Activated CD4-positive, alpha-beta T cell treated with anti-CD3 and anti-CD28 coated beads for 36 hours (primary cell): ENCODE measurements around the gene PRKG1. TPM values are rescaled to one million over a fixed set of nuclear protein-coding genes. Genes with fewer than 3 reads are reported as not detected.

ENCODE experiments used
- ATAC-seq: fragments of 200-7000 bp; cut with Tn5 transposase; one replicate; pipeline ENCODE4 v1.10.0; 2021; ENCODE audit warnings: mild to moderate bottlenecking, moderate library complexity
- CTCF ChIA-PET: fragments of 350-600 bp; sonication (Branson Sonifier 250); formaldehyde crosslinking; loops from one replicate; lab custom pipeline; 2021; ENCODE audit warnings: antibody characterized with exemption; lab: Charles Lee
- POLR2A ChIA-PET: fragments of 350-600 bp; sonication (Branson Sonifier 250); formaldehyde crosslinking; loops from one replicate; lab custom pipeline; 2021; ENCODE audit warnings: antibody characterized with exemption, inconsistent platforms; lab: Charles Lee
- DNase-seq: peaks from one replicate; pipeline ENCODE4 v3.0.0-alpha.2; 2020
- H3K27ac Mint-ChIP-seq: one replicate; pipeline ENCODE4 v1.8.0; 2021; ENCODE audit warnings: mixed read lengths
- H3K27me3 Mint-ChIP-seq: one replicate; pipeline ENCODE4 v1.8.0; 2021; ENCODE audit warnings: mixed read lengths
- H3K36me3 Mint-ChIP-seq: one replicate; pipeline ENCODE4 v1.8.0; 2021; ENCODE audit warnings: low read depth, mixed read lengths
- H3K4me1 Mint-ChIP-seq: one replicate; pipeline ENCODE4 v1.8.0; 2021; ENCODE audit warnings: mixed read lengths
- H3K4me3 Mint-ChIP-seq: one replicate; pipeline ENCODE4 v1.8.0; 2021; ENCODE audit warnings: mild to moderate bottlenecking, moderate library complexity, mixed read lengths
- H3K9me3 Mint-ChIP-seq: one replicate; pipeline ENCODE4 v1.8.0; 2021; ENCODE audit warnings: low read depth, mixed read lengths
- intact Hi-C, 2 experiments: fragments of 100-400 bp; cut with DNase I in 1 of 2; cut with micrococcal nuclease in 1 of 2; formaldehyde crosslinking; loops; one replicate each; pipeline versions ENCODE4 v1.14.2 to v1.15.1; 2022 to 2024; cut with DNase I, micrococcal nuclease
- total RNA-seq, 2 experiments: library from RNA; stranded (reverse); gene quantifications; one replicate each; pipeline ENCODE4 v1.2.3, GENCODE V29; 2021

The PRKG1 gene
- total RNA-seq, 2 experiments from 2014 or later: not detected

GRCh38 chr10:51057925-51058324 lies 16.4 kb upstream of the PRKG1 start:
- no peak overlapping the region for H3K4me3 Mint-ChIP-seq
- no peaks in the 10 kb centered on the region for H3K4me1 Mint-ChIP-seq
- H3K9me3 Mint-ChIP-seq: peaks cover 6% of the 10 kb centered on the region
- peaks cover 4% of the 10 kb centered on the region for H3K27me3 Mint-ChIP-seq
- intact Hi-C loops: no loop called here
- ATAC-seq (no peak), DNase-seq (no peak)
- ChIA-PET POLR2A (no interaction called here), CTCF (no interaction called here)
- no peak overlapping the region for H3K27ac Mint-ChIP-seq
- H3K36me3 Mint-ChIP-seq: no peaks in the 10 kb centered on the region

GRCh38 chr10:51063166-51063565 lies 11.1 kb upstream of the PRKG1 start:
- DNase-seq (no peak), ATAC-seq (no peak)
- ChIA-PET CTCF (interaction anchor here (0.6 to 1.7 kb wide), 4 partner anchors 8 to 618 kb away, joined by 3 to 5 read pairs (median 3); no protein-coding TSS in a partner anchor), POLR2A (no interaction called here)
- Mint-ChIP-seq H3K4me1 (no peaks in the 10 kb centered on the region), H3K4me3 (no peak overlapping the region), H3K27me3 (peaks cover 7% of the 10 kb centered on the region), H3K27ac (no peak overlapping the region), H3K9me3 (peaks cover 5% of the 10 kb centered on the region), H3K36me3 (no peaks in the 10 kb centered on the region)
- intact Hi-C loops: loop anchor here in 1 of 2 experiments (5.0 kb wide), 2 partner anchors 359 to 899 kb away; no protein-coding TSS in a partner anchor

GRCh38 chr10:51063659-51064535 lies 10.4 kb upstream of the PRKG1 start:
- no peak for DNase-seq
- H3K27me3 Mint-ChIP-seq: peaks cover 7% of the 10 kb centered on the region

GRCh38 chr10:51066231-51066630 lies 8.1 kb upstream of the PRKG1 start:
- Mint-ChIP-seq H3K9me3 (no peaks in the 10 kb centered on the region), H3K27me3 (peaks cover 10% of the 10 kb centered on the region), H3K4me1 (no peaks in the 10 kb centered on the region), H3K27ac (no peak overlapping the region), H3K4me3 (no peak overlapping the region), H3K36me3 (no peaks in the 10 kb centered on the region)
- no peak for ATAC-seq
- CTCF ChIA-PET: no interaction called here
- DNase-seq: no peak
- POLR2A ChIA-PET: no interaction called here
- intact Hi-C loops: no loop called here

More at GRCh38 chr10:51063659-51064535, 10.4 kb upstream of the PRKG1 start:
- Mint-ChIP-seq H3K9me3 (no peaks in the 10 kb centered on the region), H3K4me3 (no peak overlapping the region), H3K36me3 (no peaks in the 10 kb centered on the region), H3K4me1 (no peaks in the 10 kb centered on the region), H3K27ac (no peak overlapping the region)
- CTCF ChIA-PET: interaction anchor here (0.6 to 1.7 kb wide), 3 partner anchors 9 to 505 kb away, joined by 3 to 5 read pairs (median 3); no protein-coding TSS in a partner anchor
- intact Hi-C loops: loop anchor here in 1 of 2 experiments (5.0 kb wide), 2 partner anchors 358 to 898 kb away; no protein-coding TSS in a partner anchor
- POLR2A ChIA-PET: no interaction called here
- ATAC-seq: no peak

GRCh38 chr10:51072210-51072609 lies 2.1 kb upstream of the PRKG1 start:
- Mint-ChIP-seq H3K4me1 (peaks cover 8% of the 10 kb centered on the region), H3K36me3 (no peaks in the 10 kb centered on the region), H3K27me3 (peaks cover 34% of the 10 kb centered on the region), H3K27ac (no peak overlapping the region), H3K9me3 (no peaks in the 10 kb centered on the region), H3K4me3 (no peak overlapping the region)
- POLR2A ChIA-PET: no interaction called here
- no peak for DNase-seq
- CTCF ChIA-PET: interaction anchor here (1.3 kb wide), 1 partner anchor 20 kb away, joined by 3 read pairs; no protein-coding TSS in a partner anchor
- ATAC-seq: no peak
- intact Hi-C loops: no loop called here

GRCh38 chr10:51072921-51073434 lies 1.3 kb upstream of the PRKG1 start:
- intact Hi-C loops: no loop called here
- Mint-ChIP-seq H3K36me3 (no peaks in the 10 kb centered on the region), H3K27ac (no peak overlapping the region), H3K4me1 (peaks cover 8% of the 10 kb centered on the region), H3K9me3 (no peaks in the 10 kb centered on the region), H3K4me3 (no peak overlapping the region), H3K27me3 (peaks cover 36% of the 10 kb centered on the region)
- DNase-seq: no peak
- ATAC-seq: no peak
- ChIA-PET POLR2A (no interaction called here), CTCF (interaction anchor here (1.3 kb wide), 1 partner anchor 20 kb away, joined by 3 read pairs; no protein-coding TSS in a partner anchor)

GRCh38 chr10:51073453-51074237 lies 642 bp upstream of the PRKG1 start:
- CTCF ChIA-PET: interaction anchor here (0.5 to 1.3 kb wide), 2 partner anchors 19 to 800 kb away, joined by 3 to 4 read pairs; no protein-coding TSS in a partner anchor
- intact Hi-C loops: no loop called here
- Mint-ChIP-seq H3K27ac (no peak overlapping the region), H3K4me3 (no peak overlapping the region), H3K9me3 (no peaks in the 10 kb centered on the region), H3K4me1 (peaks cover 8% of the 10 kb centered on the region), H3K27me3 (peaks cover 36% of the 10 kb centered on the region), H3K36me3 (no peaks in the 10 kb centered on the region)
- DNase-seq: peak; percentile 19
- peak; percentile 16 for ATAC-seq
- POLR2A ChIA-PET: no interaction called here

- ChIA-PET POLR2A (no interaction called here), CTCF (interaction anchor here (0.5 kb wide), 1 partner anchor 1569 kb away, joined by 4 read pairs; no protein-coding TSS in a partner anchor)
- H3K4me3 Mint-ChIP-seq: peak overlapping the region; percentile 62
- intact Hi-C loops: no loop called here
- H3K4me1 Mint-ChIP-seq: peaks cover 8% of the 10 kb centered on the region
- no peak overlapping the region for H3K27ac Mint-ChIP-seq
- peaks cover 37% of the 10 kb centered on the region for H3K27me3 Mint-ChIP-seq
- ATAC-seq (no peak), DNase-seq (no peak)
- no peaks in the 10 kb centered on the region for H3K9me3 Mint-ChIP-seq
- H3K36me3 Mint-ChIP-seq: no peaks in the 10 kb centered on the region
Observed at GRCh38 chr10:51075043-51075872, 971 bp downstream of the PRKG1 start.

GRCh38 chr10:51075873-51076229 lies 1.6 kb downstream of the PRKG1 start:
- intact Hi-C loops: no loop called here
- H3K9me3 Mint-ChIP-seq: no peaks in the 10 kb centered on the region
- H3K27ac Mint-ChIP-seq: no peak overlapping the region
- H3K27me3 Mint-ChIP-seq: peaks cover 37% of the 10 kb centered on the region
- H3K4me3 Mint-ChIP-seq: no peak overlapping the region
- POLR2A ChIA-PET: no interaction called here
- CTCF ChIA-PET: no interaction called here
- no peaks in the 10 kb centered on the region for H3K36me3 Mint-ChIP-seq
- peaks cover 8% of the 10 kb centered on the region for H3K4me1 Mint-ChIP-seq
- no peak for DNase-seq
- no peak for ATAC-seq

GRCh38 chr10:51076299-51076841 lies 2.1 kb downstream of the PRKG1 start:
- intact Hi-C loops: no loop called here
- H3K27me3 Mint-ChIP-seq: peaks cover 36% of the 10 kb centered on the region
- DNase-seq: no peak

More at GRCh38 chr10:51076299-51076841, 2.1 kb downstream of the PRKG1 start:
- H3K27ac Mint-ChIP-seq: no peak overlapping the region
- H3K36me3 Mint-ChIP-seq: no peaks in the 10 kb centered on the region
- H3K4me1 Mint-ChIP-seq: peaks cover 8% of the 10 kb centered on the region
- H3K9me3 Mint-ChIP-seq: no peaks in the 10 kb centered on the region
- ATAC-seq: no peak
- H3K4me3 Mint-ChIP-seq: no peak overlapping the region
- POLR2A ChIA-PET: no interaction called here
- CTCF ChIA-PET: interaction anchor here (0.6 kb wide), 1 partner anchor 929 kb away, joined by 3 read pairs; no protein-coding TSS in a partner anchor
